Fibroblast of pulmonary artery (primary cell): ENCODE results near the gene DCDC2.
"Not testable (repeated sequence)": the region's sequence is repeated elsewhere in the genome, so short reads cannot be mapped to it uniquely, and the experiment has no call there.

Source experiments
- DNase-seq: peaks from one replicate; pipeline ENCODE4 v3.0.0-alpha.2; 2010; ENCODE audit warnings: low read depth
- H3K4me3 ChIP-seq: replicated peaks from 2 replicates; pipeline ENCODE4 v1.5.1; 2011; ENCODE audit warnings: low read depth, mild to moderate bottlenecking, control low read depth, low read length, moderate library complexity
- TF ChIP-seq, protein P1 (sequence below): IDR thresholded peaks from 2 replicates; pipeline ENCODE4 v1.5.1; 2011; ENCODE audit warnings: mild to moderate bottlenecking, control low read depth, low read length, inconsistent platforms; ENCODE audit errors: missing control alignments

DCDC2 gene

DNA sequence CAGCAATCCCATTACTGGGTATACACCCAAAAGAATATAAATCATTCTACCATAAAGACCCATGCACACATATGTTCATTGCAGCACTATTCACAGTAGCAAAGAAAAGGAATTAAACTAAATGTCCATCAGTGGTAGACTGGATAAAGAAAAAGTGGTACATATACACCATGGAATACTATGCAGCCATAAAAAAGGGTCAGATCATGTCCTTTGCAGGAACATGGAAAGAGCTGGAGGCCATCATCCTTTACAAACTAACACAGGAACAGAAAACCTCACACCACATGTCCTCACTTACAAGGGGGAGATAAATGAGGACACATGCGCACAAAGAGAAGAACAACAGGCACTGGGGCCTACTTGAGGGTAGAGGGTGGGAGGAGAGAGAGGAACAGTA lies 60.9 kb downstream of the DCDC2 start:
- no peak overlapping the region for H3K4me3 ChIP-seq
- no peak for DNase-seq
- TF ChIP-seq, protein P1, sequence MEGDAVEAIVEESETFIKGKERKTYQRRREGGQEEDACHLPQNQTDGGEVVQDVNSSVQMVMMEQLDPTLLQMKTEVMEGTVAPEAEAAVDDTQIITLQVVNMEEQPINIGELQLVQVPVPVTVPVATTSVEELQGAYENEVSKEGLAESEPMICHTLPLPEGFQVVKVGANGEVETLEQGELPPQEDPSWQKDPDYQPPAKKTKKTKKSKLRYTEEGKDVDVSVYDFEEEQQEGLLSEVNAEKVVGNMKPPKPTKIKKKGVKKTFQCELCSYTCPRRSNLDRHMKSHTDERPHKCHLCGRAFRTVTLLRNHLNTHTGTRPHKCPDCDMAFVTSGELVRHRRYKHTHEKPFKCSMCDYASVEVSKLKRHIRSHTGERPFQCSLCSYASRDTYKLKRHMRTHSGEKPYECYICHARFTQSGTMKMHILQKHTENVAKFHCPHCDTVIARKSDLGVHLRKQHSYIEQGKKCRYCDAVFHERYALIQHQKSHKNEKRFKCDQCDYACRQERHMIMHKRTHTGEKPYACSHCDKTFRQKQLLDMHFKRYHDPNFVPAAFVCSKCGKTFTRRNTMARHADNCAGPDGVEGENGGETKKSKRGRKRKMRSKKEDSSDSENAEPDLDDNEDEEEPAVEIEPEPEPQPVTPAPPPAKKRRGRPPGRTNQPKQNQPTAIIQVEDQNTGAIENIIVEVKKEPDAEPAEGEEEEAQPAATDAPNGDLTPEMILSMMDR: no peak

DNA sequence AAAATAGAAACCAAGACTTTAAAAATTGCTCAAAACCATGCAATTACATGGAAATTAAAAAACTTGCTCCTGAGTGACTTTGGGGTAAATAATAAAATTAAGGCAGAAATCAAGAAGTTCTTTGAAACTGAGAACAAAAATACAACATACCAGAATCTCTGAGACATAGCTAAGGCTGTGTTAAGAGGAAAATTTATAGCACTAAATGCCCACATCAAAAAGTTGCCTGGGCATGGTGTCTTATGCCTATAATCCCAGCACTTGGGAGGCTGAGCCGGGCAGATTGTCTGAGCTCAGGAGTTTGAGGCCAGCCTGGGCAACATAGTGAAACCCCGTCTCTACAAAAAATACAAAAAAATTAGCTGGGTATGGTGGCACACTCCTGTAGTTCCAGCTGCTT lies 64.0 kb downstream of the DCDC2 start:
- not testable (repeated sequence) for H3K4me3 ChIP-seq, DNase-seq

DNA sequence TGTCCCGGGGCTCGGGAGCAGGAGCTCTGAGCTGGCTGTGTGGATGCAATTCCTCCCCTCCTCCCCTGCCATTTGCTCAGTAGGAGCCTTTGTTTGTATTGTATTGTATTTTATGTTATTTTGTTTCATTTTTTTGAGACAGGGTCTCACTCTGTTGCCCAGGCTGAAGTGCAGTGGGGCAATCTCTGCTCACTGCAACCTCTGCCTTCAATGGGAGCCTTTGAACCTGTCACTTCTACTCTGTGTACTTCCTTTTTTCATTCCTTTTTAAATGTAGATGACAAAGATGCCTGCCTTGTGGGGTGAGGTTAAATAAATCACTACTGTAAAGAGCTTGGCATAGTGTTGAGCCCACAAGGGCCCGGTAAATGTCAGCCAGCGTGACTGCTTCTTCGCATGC lies 70.6 kb downstream of the DCDC2 start:
- TF ChIP-seq, protein P1: no peak
- DNase-seq: no peak
- H3K4me3 ChIP-seq: no peak overlapping the region

DNA sequence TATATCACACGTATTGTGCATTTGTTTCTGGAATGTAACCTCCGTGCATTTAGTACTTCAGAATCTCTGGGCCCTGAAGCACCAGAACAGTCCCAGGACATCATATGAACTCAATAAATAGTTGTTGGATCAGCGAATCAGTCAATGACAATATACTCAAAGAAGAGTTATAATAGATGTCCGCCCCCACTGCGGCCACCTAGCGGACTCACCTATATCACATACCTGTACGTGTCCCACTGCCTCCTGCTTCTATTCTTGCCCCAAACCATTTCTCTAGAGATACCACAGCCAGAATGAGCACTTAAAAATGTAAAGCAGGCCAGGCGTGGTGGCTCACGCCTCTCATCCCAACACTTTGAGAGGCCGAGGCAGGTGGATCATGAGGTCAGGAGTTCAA lies 73.9 kb downstream of the DCDC2 start:
- TF ChIP-seq, protein P1: no peak
- no peak overlapping the region for H3K4me3 ChIP-seq
- no peak for DNase-seq

DNA sequence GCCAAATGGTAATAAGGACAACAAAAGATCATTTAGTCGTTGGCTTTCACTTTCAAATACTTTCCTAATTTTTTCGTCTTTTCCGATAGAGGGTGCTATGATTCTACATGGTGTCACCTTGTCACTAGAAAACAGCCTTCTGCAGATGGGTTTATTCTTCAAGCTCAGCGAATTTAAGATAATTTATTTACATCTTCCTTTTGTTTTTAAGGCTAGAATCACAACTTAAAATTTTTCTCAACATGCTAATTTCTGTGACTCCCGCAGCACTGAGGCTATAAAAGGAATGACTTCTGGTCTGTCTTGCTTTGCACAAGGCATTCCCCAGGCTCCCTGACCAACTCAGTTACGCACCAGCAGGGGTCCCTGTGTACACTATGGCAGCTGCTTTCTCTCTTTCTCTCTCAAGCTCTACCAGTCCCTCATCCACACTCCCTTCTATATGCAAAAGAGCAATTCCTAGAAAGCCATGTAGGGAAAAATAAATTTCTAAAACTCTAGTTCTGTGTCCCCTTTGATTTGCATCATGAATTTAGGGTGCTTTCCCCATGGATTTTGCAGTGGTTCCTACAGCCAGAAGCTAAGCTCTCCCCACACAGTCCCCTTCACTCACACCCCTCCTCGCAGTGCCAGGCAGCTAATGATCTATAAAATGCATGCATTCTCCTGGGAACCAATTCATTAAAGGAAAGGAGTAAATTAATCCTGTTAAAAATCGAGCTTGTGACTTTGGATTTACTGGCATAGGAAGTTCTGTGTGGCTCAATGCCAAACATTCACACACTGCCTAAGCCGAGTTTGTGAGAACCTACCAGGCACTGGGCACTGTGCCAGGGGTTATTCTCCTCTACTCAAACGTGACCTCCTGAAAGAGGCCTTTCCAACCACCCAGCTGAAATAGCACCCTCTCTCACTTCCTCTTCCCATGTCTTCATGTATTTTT lies 74.5 kb downstream of the DCDC2 start:
- DNase-seq: peak; percentile 92
- TF ChIP-seq, protein P1: peak; percentile 82
- peak overlapping the region; percentile 21 for H3K4me3 ChIP-seq

DNA sequence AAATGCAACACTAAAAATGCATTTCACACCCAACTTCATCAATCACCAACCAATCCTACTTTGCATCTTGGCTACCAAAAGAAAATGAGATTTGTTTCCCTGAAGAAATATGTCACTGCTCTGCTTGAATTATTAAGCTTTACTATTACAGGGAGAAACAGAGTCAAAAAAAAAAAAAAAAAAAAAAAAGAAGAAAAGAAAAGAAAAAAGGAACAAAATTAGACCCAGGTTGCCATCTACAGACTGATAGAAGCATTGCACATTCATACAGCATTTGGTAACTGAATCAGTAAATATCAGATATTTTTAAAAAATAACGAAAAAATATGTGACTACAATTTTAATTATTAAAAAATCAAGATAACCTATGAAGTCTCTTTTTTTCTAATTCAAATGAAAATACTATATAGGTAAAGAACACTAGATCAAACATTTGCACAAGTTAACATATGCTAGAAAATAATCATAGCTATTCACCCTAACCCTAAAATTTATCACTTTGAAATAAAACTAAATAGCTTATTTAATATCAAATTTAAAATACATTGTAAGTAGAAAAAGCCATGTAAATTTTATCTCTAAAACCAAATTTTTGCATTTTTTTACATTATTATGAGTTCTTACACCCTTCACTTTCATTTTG lies 83.3 kb downstream of the DCDC2 start:
- TF ChIP-seq, protein P1: peak; percentile 65
- peak; percentile 39 for DNase-seq
- H3K4me3 ChIP-seq: no peak overlapping the region

DNA sequence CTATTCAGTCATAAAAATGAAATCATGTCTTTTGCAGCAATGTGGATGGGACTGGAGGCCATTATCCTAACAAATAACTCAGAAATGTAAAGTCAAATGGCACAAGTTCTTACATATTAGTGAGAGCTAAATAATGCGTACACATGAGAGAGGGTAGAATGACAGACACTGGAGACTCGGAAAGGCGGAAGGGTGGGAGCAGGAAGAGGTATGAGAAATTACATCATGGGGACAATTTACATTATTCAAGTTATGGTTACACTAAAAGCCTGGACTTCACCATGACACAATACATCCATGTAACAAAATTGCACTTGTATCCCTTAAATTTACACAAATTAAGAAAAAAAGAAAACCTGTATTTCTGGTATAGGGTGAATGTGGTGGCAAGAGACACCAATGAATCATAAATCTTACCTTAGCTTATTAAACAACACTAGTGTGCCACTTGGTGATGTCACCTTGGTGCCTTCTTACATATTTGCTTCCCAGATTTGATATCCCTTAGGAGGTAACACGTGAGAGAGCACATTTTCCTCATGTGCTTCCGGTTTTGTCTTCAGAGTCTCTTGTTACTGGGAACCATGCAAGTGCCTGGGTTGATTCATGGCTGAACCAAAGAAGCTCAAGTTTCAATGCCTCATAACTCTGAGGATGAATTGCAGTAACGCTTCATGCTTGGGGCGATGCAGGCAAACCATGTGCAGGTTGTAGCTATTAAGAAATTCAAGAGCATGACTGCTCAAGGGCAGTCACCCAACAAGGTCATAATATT lies 84.6 kb downstream of the DCDC2 start:
- H3K4me3 ChIP-seq: no peak overlapping the region
- TF ChIP-seq, protein P1: no peak
- DNase-seq: no peak
